ENCODE results near the gene ZNF385C.

Gene ZNF385C

DNA sequence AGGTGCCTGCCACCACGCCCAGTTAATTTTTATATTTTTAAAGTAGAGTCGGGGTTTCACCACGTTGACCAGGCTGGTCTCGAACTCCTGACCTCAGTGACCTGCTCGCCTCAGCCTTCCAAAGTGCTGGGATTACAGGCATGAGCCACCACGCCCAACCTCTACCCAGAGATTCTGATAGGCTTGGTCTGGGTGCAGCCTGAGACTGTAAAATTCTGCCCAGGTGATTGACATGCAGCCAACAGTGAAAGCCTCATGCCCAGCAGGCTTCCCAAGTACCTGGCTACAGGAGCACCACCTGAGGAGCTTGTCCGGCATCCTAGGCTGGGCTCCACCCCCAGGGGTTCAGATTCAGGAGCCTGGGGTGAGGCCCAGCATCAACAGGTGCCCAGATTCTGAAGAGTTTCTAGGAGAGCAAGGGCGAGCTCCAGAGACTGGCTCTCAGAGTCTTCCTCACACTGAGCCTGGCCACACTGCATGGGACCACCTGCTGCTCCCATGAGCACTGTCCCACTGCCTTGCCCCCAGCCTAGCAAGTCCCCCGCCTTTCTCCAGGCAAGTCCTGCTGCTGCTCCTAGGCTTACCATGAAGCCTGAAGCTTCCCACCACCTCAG is 16.6 kb downstream of the ZNF385C start:
- no peaks in the 10 kb centered on the region for H3K9me2 ChIP-seq (replicated peaks; ENCODE audit: insufficient read depth, low read length)
- no peak overlapping the region for H3K27ac ChIP-seq (ENCODE audit: low read length)
- no peak overlapping the region for H3K4me3 ChIP-seq (ENCODE audit: low read length)
- no peaks in the 10 kb centered on the region for H3K4me1 ChIP-seq (ENCODE audit: low read length)
- H3K9ac ChIP-seq (ENCODE audit: low read length): no peak overlapping the region
- no peak overlapping the region for H3K4me2 ChIP-seq (ENCODE audit: low read depth, low read length)
- no peak for TF ChIP-seq EZH2 (optimal IDR thresholded peaks at IDR 0.05; ENCODE audit: low read depth, low read length)
- H3K9me3 ChIP-seq (replicated peaks; ENCODE audit: insufficient read depth, low read length): no peaks in the 10 kb centered on the region
- H3K27me3 ChIP-seq (replicated peaks; ENCODE audit: insufficient read depth, low read length): no peaks in the 10 kb centered on the region
- no peak for DNase-seq
- no peaks in the 10 kb centered on the region for H3K79me2 ChIP-seq (ENCODE audit: low read length)
- H3K36me3 ChIP-seq (replicated peaks; ENCODE audit: insufficient read depth, low read length): no peaks in the 10 kb centered on the region
- no peaks in the 10 kb centered on the region for H4K20me1 ChIP-seq (ENCODE audit: insufficient read depth, low read length)
- no peaks in the 10 kb centered on the region for H3F3A ChIP-seq (ENCODE audit: insufficient read depth, low read length)
- H2AFZ ChIP-seq (ENCODE audit: low read length): no peak overlapping the region

DNA sequence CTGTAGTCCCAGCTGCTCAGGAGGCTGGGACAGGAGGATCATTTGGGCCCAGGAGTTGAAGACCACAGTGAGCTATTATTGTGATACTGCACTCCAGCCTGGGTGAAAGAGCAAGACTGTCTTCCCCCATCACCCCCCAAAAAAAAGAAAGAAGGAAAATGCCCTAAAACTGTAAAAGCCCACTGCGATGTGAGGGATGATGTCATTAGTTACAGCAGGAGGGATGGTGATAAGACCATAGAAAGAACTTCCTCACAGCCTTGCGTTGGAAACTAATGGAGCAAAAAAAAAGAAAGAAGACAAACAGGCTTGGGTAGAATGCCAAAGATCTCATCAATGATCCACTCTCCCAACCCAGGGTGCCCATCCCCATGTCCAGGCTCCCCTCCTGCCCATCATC is 18.7 kb downstream of the ZNF385C start:
- H2AFZ ChIP-seq (ENCODE audit: low read length): no peak overlapping the region
- no peaks in the 10 kb centered on the region for H3K36me3 ChIP-seq (replicated peaks; ENCODE audit: insufficient read depth, low read length)
- H3K27ac ChIP-seq (ENCODE audit: low read length): no peak overlapping the region
- no peak overlapping the region for H3K9ac ChIP-seq (ENCODE audit: low read length)
- TF ChIP-seq, protein P1, sequence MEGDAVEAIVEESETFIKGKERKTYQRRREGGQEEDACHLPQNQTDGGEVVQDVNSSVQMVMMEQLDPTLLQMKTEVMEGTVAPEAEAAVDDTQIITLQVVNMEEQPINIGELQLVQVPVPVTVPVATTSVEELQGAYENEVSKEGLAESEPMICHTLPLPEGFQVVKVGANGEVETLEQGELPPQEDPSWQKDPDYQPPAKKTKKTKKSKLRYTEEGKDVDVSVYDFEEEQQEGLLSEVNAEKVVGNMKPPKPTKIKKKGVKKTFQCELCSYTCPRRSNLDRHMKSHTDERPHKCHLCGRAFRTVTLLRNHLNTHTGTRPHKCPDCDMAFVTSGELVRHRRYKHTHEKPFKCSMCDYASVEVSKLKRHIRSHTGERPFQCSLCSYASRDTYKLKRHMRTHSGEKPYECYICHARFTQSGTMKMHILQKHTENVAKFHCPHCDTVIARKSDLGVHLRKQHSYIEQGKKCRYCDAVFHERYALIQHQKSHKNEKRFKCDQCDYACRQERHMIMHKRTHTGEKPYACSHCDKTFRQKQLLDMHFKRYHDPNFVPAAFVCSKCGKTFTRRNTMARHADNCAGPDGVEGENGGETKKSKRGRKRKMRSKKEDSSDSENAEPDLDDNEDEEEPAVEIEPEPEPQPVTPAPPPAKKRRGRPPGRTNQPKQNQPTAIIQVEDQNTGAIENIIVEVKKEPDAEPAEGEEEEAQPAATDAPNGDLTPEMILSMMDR (IDR thresholded peaks at IDR 0.05; ENCODE audit: low read length): no peak
- no peak for TF ChIP-seq EZH2phosphoT487 (IDR thresholded peaks at IDR 0.05; ENCODE audit: low read length)
- no peak for TF ChIP-seq EZH2 (optimal IDR thresholded peaks at IDR 0.05; ENCODE audit: low read depth, low read length)
- no peaks in the 10 kb centered on the region for H3K79me2 ChIP-seq (ENCODE audit: low read length)
- no peaks in the 10 kb centered on the region for H3F3A ChIP-seq (ENCODE audit: insufficient read depth, low read length)
- H3K4me3 ChIP-seq (ENCODE audit: low read length): no peak overlapping the region
- H3K4me1 ChIP-seq (ENCODE audit: low read length): no peaks in the 10 kb centered on the region
- no peaks in the 10 kb centered on the region for H3K9me3 ChIP-seq (replicated peaks; ENCODE audit: insufficient read depth, low read length)
- no peaks in the 10 kb centered on the region for H3K27me3 ChIP-seq (replicated peaks; ENCODE audit: insufficient read depth, low read length)
- DNase-seq: no peak
- H3K4me2 ChIP-seq (ENCODE audit: low read depth, low read length): no peak overlapping the region
- H4K20me1 ChIP-seq (ENCODE audit: insufficient read depth, low read length): no peaks in the 10 kb centered on the region
- no peaks in the 10 kb centered on the region for H3K9me2 ChIP-seq (replicated peaks; ENCODE audit: insufficient read depth, low read length)

DNA sequence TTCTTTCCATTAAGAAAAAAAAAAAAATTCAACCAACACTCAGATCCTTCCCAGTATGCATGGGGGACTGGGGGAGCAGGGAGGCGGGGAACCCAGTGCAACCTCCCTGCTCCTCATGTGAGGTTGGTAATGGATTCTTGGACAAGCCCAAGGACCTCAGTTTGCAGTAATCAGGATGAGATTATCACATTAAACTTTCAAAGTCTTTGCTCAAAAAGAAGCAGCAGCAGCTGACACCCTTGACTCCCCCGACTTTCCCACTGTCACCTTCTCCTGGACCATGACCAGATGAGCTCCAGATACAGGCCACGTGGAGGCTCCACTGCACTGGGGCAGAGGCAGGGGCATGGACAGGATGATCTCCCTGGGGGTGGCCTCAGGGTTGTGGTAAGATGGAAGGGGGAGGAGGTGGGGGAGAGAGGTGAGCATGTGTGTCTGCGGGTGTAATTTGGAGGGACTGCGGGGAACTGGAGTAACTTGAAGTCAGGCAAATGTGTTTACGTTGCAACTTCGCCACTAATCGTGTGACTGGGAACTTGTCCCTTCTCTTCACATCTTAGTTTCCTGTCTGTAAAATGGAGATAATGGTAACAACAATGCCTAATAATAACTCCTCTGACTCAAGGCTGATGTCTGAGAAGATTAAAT is 19.8 kb downstream of the ZNF385C start:
- H4K20me1 ChIP-seq (ENCODE audit: insufficient read depth, low read length): no peaks in the 10 kb centered on the region
- H3K4me3 ChIP-seq (ENCODE audit: low read length): no peak overlapping the region
- no peaks in the 10 kb centered on the region for H3K9me3 ChIP-seq (replicated peaks; ENCODE audit: insufficient read depth, low read length)
- H3K27ac ChIP-seq (ENCODE audit: low read length): no peak overlapping the region
- H3K79me2 ChIP-seq (ENCODE audit: low read length): no peaks in the 10 kb centered on the region
- H3K4me1 ChIP-seq (ENCODE audit: low read length): no peaks in the 10 kb centered on the region
- no peaks in the 10 kb centered on the region for H3K36me3 ChIP-seq (replicated peaks; ENCODE audit: insufficient read depth, low read length)
- H2AFZ ChIP-seq (ENCODE audit: low read length): no peak overlapping the region
- H3F3A ChIP-seq (ENCODE audit: insufficient read depth, low read length): no peaks in the 10 kb centered on the region
- no peaks in the 10 kb centered on the region for H3K27me3 ChIP-seq (replicated peaks; ENCODE audit: insufficient read depth, low read length)
- no peaks in the 10 kb centered on the region for H3K9me2 ChIP-seq (replicated peaks; ENCODE audit: insufficient read depth, low read length)
- TF ChIP-seq EZH2phosphoT487 (IDR thresholded peaks at IDR 0.05; ENCODE audit: low read length): no peak
- H3K9ac ChIP-seq (ENCODE audit: low read length): no peak overlapping the region
- no peak for DNase-seq
- H3K4me2 ChIP-seq (ENCODE audit: low read depth, low read length): no peak overlapping the region

DNA sequence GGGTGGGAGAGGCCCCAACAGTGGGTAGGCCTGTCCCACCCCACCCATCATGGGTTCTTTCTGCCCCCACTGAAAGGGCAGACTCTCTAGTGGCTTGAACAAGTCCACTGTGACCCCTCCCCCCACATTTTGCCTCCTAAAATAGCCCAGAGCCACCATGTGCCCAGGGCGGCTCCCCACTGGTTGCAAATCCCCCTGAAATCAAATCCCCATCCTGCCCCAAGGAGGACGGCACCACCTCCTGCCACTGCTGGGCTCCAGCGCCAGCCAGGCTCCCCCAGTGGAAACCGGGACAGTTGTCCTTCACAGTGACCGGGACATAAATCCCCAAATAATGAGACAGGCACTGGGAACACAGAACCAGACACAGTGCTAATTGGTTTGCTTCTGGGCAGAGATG is 20.5 kb downstream of the ZNF385C start:
- Histone ChIP-seq H3K9me3 (replicated peaks; ENCODE audit: insufficient read depth, low read length) (no peaks in the 10 kb centered on the region), H3K4me3 (ENCODE audit: low read length) (no peak overlapping the region), H3K79me2 (ENCODE audit: low read length) (no peaks in the 10 kb centered on the region), H4K20me1 (ENCODE audit: insufficient read depth, low read length) (no peaks in the 10 kb centered on the region), H3K9me2 (replicated peaks; ENCODE audit: insufficient read depth, low read length) (no peaks in the 10 kb centered on the region), H3K4me2 (ENCODE audit: low read depth, low read length) (no peak overlapping the region), H3K36me3 (replicated peaks; ENCODE audit: insufficient read depth, low read length) (no peaks in the 10 kb centered on the region), H3K27me3 (replicated peaks; ENCODE audit: insufficient read depth, low read length) (peaks cover under 1% of the 10 kb centered on the region), H3F3A (ENCODE audit: insufficient read depth, low read length) (no peaks in the 10 kb centered on the region), H3K9ac (ENCODE audit: low read length) (no peak overlapping the region), H2AFZ (ENCODE audit: low read length) (no peak overlapping the region), H3K27ac (ENCODE audit: low read length) (no peak overlapping the region), H3K4me1 (ENCODE audit: low read length) (no peaks in the 10 kb centered on the region)
- no peak for TF ChIP-seq EZH2phosphoT487 (IDR thresholded peaks at IDR 0.05; ENCODE audit: low read length)
- TF ChIP-seq, protein P1 (IDR thresholded peaks at IDR 0.05; ENCODE audit: low read length): no peak
- TF ChIP-seq EZH2 (optimal IDR thresholded peaks at IDR 0.05; ENCODE audit: low read depth, low read length): no peak
- DNase-seq: no peak

Data from MM.1S (cell line).